ENCODE results near the gene SAMD3. TPM values are rescaled to one million over a fixed set of nuclear protein-coding genes. Genes with fewer than 3 reads are reported as not detected.

The SAMD3 gene
- total and polyA plus RNA-seq, 4 experiments from 2014 or later = 24.1 to 69.2 (median 42.4) TPM

GRCh38 chr6:130190701-130191690 is 31.8 kb downstream of the SAMD3 start:
- no peak overlapping the region for H3K27ac ChIP-seq (ENCODE audit: low read depth, low read length)
- POLR2A ChIA-PET (ENCODE audit: partially characterized antibody) = interaction anchor here (0.6 to 1.4 kb wide), 4 partner anchors 9 to 28 kb away, joined by 3 to 5 read pairs (median 4); no protein-coding TSS in a partner anchor
- H3K9me3 Mint-ChIP-seq = peaks cover 0 to 2% (median 0%) of the 10 kb centered on the region in 8 donors

GRCh38 chr6:130189531-130190397 is 33.0 kb downstream of the SAMD3 start:
- Mint-ChIP-seq H3K36me3 (peaks cover 38 to 59% of the 10 kb centered on the region in 2 donors), H3K4me1 (peaks cover 52 to 84% (median 67%) of the 10 kb centered on the region in 4 donors), H3K4me3 (peak overlapping the region in 3 of 8 donors; percentile 14 to 37 (median 16)), H3K27ac (peak overlapping the region; percentile 41 to 88 (median 62)), H3K9me3 (no peaks in the 10 kb centered on the region), H3K27me3 (no peaks in the 10 kb centered on the region)
- peaks cover 38% of the 10 kb centered on the region for H3K4me1 ChIP-seq (ENCODE audit: insufficient read depth, low read length)
- no peaks in the 10 kb centered on the region for H3K36me3 ChIP-seq (ENCODE audit: insufficient read depth, low read length)
- intact Hi-C loops (cut with micrococcal nuclease) = no loop called here
- H3K4me3 ChIP-seq (ENCODE audit: low read length in 2 of 2) = no peak overlapping the region
- H3K27ac ChIP-seq (ENCODE audit: low read depth, low read length) = no peak overlapping the region
- no peak for DNase-seq
- ChIA-PET POLR2A (ENCODE audit: partially characterized antibody) (interaction anchor here (1.1 to 7.8 kb wide), 3 partner anchors 10 to 34 kb away, joined by 5 to 64 read pairs (median 29); partner anchors contain the start of gene SAMD3), CTCF (ENCODE audit: partially characterized antibody) (interaction anchor here (0.6 to 4.5 kb wide), 2 partner anchors 35 to 55 kb away, joined by 4 to 33 read pairs; partner anchors contain the start of gene SAMD3)
- no peaks in the 10 kb centered on the region for H3K9me3 ChIP-seq (ENCODE audit: control insufficient read depth in 1 of 2, low read length in 2 of 2)
- no peaks in the 10 kb centered on the region for H3K27me3 ChIP-seq (ENCODE audit: insufficient read depth, low read length)

More at GRCh38 chr6:130190701-130191690, 31.8 kb downstream of the SAMD3 start:
- peaks cover 58 to 86% (median 73%) of the 10 kb centered on the region in 4 donors for H3K4me1 Mint-ChIP-seq
- H3K27me3 Mint-ChIP-seq = no peaks in the 10 kb centered on the region
- H3K36me3 Mint-ChIP-seq = peaks cover 47 to 71% of the 10 kb centered on the region in 2 donors
- Histone ChIP-seq H3K9me3 (ENCODE audit: control insufficient read depth in 1 of 2, low read length in 2 of 2) (no peaks in the 10 kb centered on the region), H3K4me3 (ENCODE audit: low read length in 2 of 2) (no peak overlapping the region), H3K4me1 (ENCODE audit: insufficient read depth, low read length) (peaks cover 32% of the 10 kb centered on the region), H3K36me3 (ENCODE audit: insufficient read depth, low read length) (no peaks in the 10 kb centered on the region), H3K27me3 (ENCODE audit: insufficient read depth, low read length) (no peaks in the 10 kb centered on the region)
- H3K27ac Mint-ChIP-seq = peak overlapping the region in 5 of 7 donors; percentile 1 to 29 (median 10)
- H3K4me3 Mint-ChIP-seq = no peak overlapping the region
- DNase-seq = no peak
- intact Hi-C loops (cut with micrococcal nuclease) = no loop called here
- CTCF ChIA-PET (ENCODE audit: partially characterized antibody) = interaction anchor here (4.5 kb wide), 1 partner anchor 33 kb away, joined by 33 read pairs; the partner anchor contains the start of gene SAMD3

- Histone ChIP-seq H3K27ac (ENCODE audit: low read depth, low read length) (no peak overlapping the region), H3K9me3 (ENCODE audit: control insufficient read depth in 1 of 2, low read length in 2 of 2) (no peaks in the 10 kb centered on the region), H3K4me1 (ENCODE audit: insufficient read depth, low read length) (peaks cover 52% of the 10 kb centered on the region), H3K36me3 (ENCODE audit: insufficient read depth, low read length) (peaks cover 2% of the 10 kb centered on the region), H3K4me3 (ENCODE audit: low read length in 2 of 2) (no peak overlapping the region), H3K27me3 (ENCODE audit: insufficient read depth, low read length) (no peaks in the 10 kb centered on the region)
- Mint-ChIP-seq H3K27ac (peak overlapping the region; percentile 36 to 92 (median 78)), H3K36me3 (peaks cover 46 to 57% of the 10 kb centered on the region in 2 donors), H3K4me3 (peak overlapping the region in 4 of 8 donors; percentile 4 to 62 (median 20)), H3K9me3 (no peaks in the 10 kb centered on the region), H3K4me1 (peaks cover 58 to 86% (median 72%) of the 10 kb centered on the region in 4 donors), H3K27me3 (no peaks in the 10 kb centered on the region)
- intact Hi-C loops (cut with micrococcal nuclease) = no loop called here
- no peak for DNase-seq
- POLR2A ChIA-PET (ENCODE audit: partially characterized antibody) = interaction anchor here (1.2 to 7.8 kb wide), 6 partner anchors 11 to 56 kb away, joined by 4 to 64 read pairs (median 14); partner anchors contain the start of gene SAMD3
- CTCF ChIA-PET (ENCODE audit: partially characterized antibody) = interaction anchor here (0.9 to 4.5 kb wide), 8 partner anchors 10 to 49 kb away, joined by 3 to 33 read pairs (median 4); partner anchors contain the start of gene SAMD3
Measured at GRCh38 chr6:130188207-130188899, 34.4 kb downstream of the SAMD3 start.

GRCh38 chr6:130187335-130188206 is 35.2 kb downstream of the SAMD3 start:
- Mint-ChIP-seq H3K27ac (peak overlapping the region in 6 of 7 donors; percentile 36 to 92 (median 80)), H3K4me1 (peaks cover 60 to 86% (median 71%) of the 10 kb centered on the region in 4 donors), H3K4me3 (peak overlapping the region in 1 of 8 donors; percentile 4), H3K9me3 (no peaks in the 10 kb centered on the region), H3K27me3 (no peaks in the 10 kb centered on the region), H3K36me3 (peaks cover 49 to 52% of the 10 kb centered on the region in 2 donors)
- no peaks in the 10 kb centered on the region for H3K27me3 ChIP-seq (ENCODE audit: insufficient read depth, low read length)
- ChIA-PET CTCF (ENCODE audit: partially characterized antibody) (interaction anchor here (0.7 to 4.5 kb wide), 9 partner anchors 9 to 125 kb away, joined by 3 to 33 read pairs (median 4); partner anchors contain the start of gene SAMD3), POLR2A (ENCODE audit: partially characterized antibody) (interaction anchor here (0.5 to 7.8 kb wide), 9 partner anchors 12 to 55 kb away, joined by 3 to 64 read pairs (median 7); partner anchors contain the start of gene SAMD3)
- H3K4me1 ChIP-seq (ENCODE audit: insufficient read depth, low read length) = peaks cover 56% of the 10 kb centered on the region
- no peak overlapping the region for H3K27ac ChIP-seq (ENCODE audit: low read depth, low read length)
- H3K36me3 ChIP-seq (ENCODE audit: insufficient read depth, low read length) = peaks cover 5% of the 10 kb centered on the region
- H3K4me3 ChIP-seq (ENCODE audit: low read length in 2 of 2) = no peak overlapping the region
- intact Hi-C loops (cut with micrococcal nuclease) = no loop called here
- DNase-seq = no peak
- H3K9me3 ChIP-seq (ENCODE audit: control insufficient read depth in 1 of 2, low read length in 2 of 2) = no peaks in the 10 kb centered on the region

GRCh38 chr6:130185658-130186057 is 37.1 kb downstream of the SAMD3 start:
- H3K4me1 Mint-ChIP-seq = peaks cover 49 to 75% (median 60%) of the 10 kb centered on the region in 4 donors
- intact Hi-C loops (cut with micrococcal nuclease) = loop anchor here (2.0 kb wide), 1 partner anchor 29 kb away; no protein-coding TSS in a partner anchor
- H3K9me3 ChIP-seq (ENCODE audit: control insufficient read depth in 1 of 2, low read length in 2 of 2) = no peaks in the 10 kb centered on the region

More at GRCh38 chr6:130185658-130186057, 37.1 kb downstream of the SAMD3 start:
- H3K27me3 Mint-ChIP-seq = no peaks in the 10 kb centered on the region
- Histone ChIP-seq H3K27me3 (ENCODE audit: insufficient read depth, low read length) (no peaks in the 10 kb centered on the region), H3K36me3 (ENCODE audit: insufficient read depth, low read length) (peaks cover 10% of the 10 kb centered on the region), H3K4me1 (ENCODE audit: insufficient read depth, low read length) (peaks cover 56% of the 10 kb centered on the region), H3K4me3 (ENCODE audit: low read length in 2 of 2) (no peak overlapping the region), H3K27ac (ENCODE audit: low read depth, low read length) (no peak overlapping the region)
- CTCF ChIA-PET (ENCODE audit: partially characterized antibody) = interaction anchor here (1.3 to 4.2 kb wide), 3 partner anchors 38 to 441 kb away, joined by 4 to 22 read pairs (median 7); partner anchors contain the start of gene SAMD3
- H3K27ac Mint-ChIP-seq = peak overlapping the region in 5 of 7 donors; percentile 34 to 82 (median 74)
- peak overlapping the region in 3 of 8 donors; percentile 59 to 68 (median 60) for H3K4me3 Mint-ChIP-seq
- POLR2A ChIA-PET (ENCODE audit: partially characterized antibody) = interaction anchor here (0.6 to 7.8 kb wide), 6 partner anchors 14 to 575 kb away, joined by 3 to 64 read pairs (median 20); partner anchors contain the start of gene SAMD3
- no peak for DNase-seq
- peaks cover 50 to 51% of the 10 kb centered on the region in 2 donors for H3K36me3 Mint-ChIP-seq
- H3K9me3 Mint-ChIP-seq = peaks cover 0 to 1% (median 0%) of the 10 kb centered on the region in 8 donors

Data from CD4-positive, alpha-beta memory T cell (primary cell).